ENCODE data around the gene CACNA1F.
A peak's percentile ranks its signal among the peaks of the same experiment; 100 is the strongest.

CACNA1F gene

GRCh38 chrX:49209434-49210251 is 23.5 kb downstream of the CACNA1F start:
- TF ChIP-seq POLR2AphosphoS5 (IDR thresholded peaks at IDR 0.05; ENCODE audit: low read depth) = no peak
- TF ChIP-seq SPI1 (IDR thresholded peaks at IDR 0.05; ENCODE audit: borderline replicate concordance, low read depth) = no peak
- TF ChIP-seq, protein P1, sequence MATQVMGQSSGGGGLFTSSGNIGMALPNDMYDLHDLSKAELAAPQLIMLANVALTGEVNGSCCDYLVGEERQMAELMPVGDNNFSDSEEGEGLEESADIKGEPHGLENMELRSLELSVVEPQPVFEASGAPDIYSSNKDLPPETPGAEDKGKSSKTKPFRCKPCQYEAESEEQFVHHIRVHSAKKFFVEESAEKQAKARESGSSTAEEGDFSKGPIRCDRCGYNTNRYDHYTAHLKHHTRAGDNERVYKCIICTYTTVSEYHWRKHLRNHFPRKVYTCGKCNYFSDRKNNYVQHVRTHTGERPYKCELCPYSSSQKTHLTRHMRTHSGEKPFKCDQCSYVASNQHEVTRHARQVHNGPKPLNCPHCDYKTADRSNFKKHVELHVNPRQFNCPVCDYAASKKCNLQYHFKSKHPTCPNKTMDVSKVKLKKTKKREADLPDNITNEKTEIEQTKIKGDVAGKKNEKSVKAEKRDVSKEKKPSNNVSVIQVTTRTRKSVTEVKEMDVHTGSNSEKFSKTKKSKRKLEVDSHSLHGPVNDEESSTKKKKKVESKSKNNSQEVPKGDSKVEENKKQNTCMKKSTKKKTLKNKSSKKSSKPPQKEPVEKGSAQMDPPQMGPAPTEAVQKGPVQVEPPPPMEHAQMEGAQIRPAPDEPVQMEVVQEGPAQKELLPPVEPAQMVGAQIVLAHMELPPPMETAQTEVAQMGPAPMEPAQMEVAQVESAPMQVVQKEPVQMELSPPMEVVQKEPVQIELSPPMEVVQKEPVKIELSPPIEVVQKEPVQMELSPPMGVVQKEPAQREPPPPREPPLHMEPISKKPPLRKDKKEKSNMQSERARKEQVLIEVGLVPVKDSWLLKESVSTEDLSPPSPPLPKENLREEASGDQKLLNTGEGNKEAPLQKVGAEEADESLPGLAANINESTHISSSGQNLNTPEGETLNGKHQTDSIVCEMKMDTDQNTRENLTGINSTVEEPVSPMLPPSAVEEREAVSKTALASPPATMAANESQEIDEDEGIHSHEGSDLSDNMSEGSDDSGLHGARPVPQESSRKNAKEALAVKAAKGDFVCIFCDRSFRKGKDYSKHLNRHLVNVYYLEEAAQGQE (IDR thresholded peaks at IDR 0.05; ENCODE audit: insufficient replicate concordance, low read depth) = no peak
- TF ChIP-seq, protein P2, sequence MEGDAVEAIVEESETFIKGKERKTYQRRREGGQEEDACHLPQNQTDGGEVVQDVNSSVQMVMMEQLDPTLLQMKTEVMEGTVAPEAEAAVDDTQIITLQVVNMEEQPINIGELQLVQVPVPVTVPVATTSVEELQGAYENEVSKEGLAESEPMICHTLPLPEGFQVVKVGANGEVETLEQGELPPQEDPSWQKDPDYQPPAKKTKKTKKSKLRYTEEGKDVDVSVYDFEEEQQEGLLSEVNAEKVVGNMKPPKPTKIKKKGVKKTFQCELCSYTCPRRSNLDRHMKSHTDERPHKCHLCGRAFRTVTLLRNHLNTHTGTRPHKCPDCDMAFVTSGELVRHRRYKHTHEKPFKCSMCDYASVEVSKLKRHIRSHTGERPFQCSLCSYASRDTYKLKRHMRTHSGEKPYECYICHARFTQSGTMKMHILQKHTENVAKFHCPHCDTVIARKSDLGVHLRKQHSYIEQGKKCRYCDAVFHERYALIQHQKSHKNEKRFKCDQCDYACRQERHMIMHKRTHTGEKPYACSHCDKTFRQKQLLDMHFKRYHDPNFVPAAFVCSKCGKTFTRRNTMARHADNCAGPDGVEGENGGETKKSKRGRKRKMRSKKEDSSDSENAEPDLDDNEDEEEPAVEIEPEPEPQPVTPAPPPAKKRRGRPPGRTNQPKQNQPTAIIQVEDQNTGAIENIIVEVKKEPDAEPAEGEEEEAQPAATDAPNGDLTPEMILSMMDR (IDR thresholded peaks at IDR 0.05; ENCODE audit: insufficient read depth, low read length) = no peak
- no peak for TF ChIP-seq GABPA (IDR thresholded peaks at IDR 0.05; ENCODE audit: low read depth)
- H3K27me3 ChIP-seq (ENCODE audit: insufficient read depth, poor library complexity, severe bottlenecking) = no peaks in the 10 kb centered on the region
- no peak overlapping the region for H3K27ac ChIP-seq (replicated peaks)
- DNase-seq (ENCODE audit: low read depth in 1 of 2, low spot score in 1 of 2) = peak in 1 of 2 experiments; percentile 27
- H3K4me3 ChIP-seq (replicated peaks; ENCODE audit: insufficient read depth, low read length) = no peak overlapping the region

DNA sequence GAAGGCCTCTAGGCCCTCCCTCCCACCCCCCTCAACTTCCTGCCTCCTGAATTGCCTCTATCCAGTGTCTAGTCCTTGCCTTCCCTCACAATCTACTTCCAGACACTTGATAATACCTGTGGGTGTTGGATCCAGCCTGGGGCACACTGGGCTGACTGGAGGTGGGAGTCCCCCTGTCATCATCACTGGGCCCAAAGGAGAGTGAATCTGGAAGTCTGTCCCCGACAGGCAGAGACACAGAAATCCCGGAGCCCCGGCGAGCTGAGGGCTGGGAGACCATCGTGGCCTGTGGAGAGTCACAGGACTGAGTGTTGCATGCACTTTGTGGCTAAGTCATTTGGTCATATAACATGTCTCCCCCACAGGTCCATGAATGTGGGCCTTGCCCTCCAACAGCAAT is 24.7 kb downstream of the CACNA1F start:
- Histone ChIP-seq H3K27me3 (ENCODE audit: insufficient read depth, poor library complexity, severe bottlenecking) (no peaks in the 10 kb centered on the region), H3K27ac (replicated peaks) (no peak overlapping the region), H3K4me3 (replicated peaks; ENCODE audit: insufficient read depth, low read length) (no peak overlapping the region)
- DNase-seq (ENCODE audit: low read depth in 1 of 2, low spot score in 1 of 2) = no peak
- no peak for TF ChIP-seq SPI1 (IDR thresholded peaks at IDR 0.05; ENCODE audit: borderline replicate concordance, low read depth)
- no peak for TF ChIP-seq POLR2AphosphoS5 (IDR thresholded peaks at IDR 0.05; ENCODE audit: low read depth)
- no peak for TF ChIP-seq GABPA (IDR thresholded peaks at IDR 0.05; ENCODE audit: low read depth)
- TF ChIP-seq, protein P2 (IDR thresholded peaks at IDR 0.05; ENCODE audit: insufficient read depth, low read length) = no peak
- TF ChIP-seq, protein P1 (IDR thresholded peaks at IDR 0.05; ENCODE audit: insufficient replicate concordance, low read depth) = no peak

DNA sequence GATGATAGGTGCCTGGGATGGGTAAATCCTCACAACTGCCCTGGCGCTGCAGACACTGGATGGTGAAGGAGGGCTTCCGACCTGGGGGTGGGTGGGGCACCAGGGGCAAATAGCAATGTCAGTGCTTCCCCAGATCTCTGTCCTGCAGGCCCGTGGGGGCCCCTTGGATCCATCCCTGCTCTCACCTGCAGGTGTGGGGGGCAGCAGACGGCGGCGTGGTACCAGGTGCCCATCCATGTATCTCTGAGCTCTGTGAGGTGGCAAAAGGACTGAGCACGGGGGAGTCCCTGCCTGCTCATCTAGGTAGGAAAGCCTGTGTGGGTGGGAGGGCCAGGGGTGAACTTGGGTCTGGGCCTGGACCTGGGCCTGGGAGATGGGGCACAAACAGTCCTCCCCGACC is 26.6 kb downstream of the CACNA1F start:
- no peak for TF ChIP-seq GABPA (IDR thresholded peaks at IDR 0.05; ENCODE audit: low read depth)
- TF ChIP-seq POLR2AphosphoS5 (IDR thresholded peaks at IDR 0.05; ENCODE audit: low read depth) = no peak
- no peak for TF ChIP-seq SPI1 (IDR thresholded peaks at IDR 0.05; ENCODE audit: borderline replicate concordance, low read depth)
- TF ChIP-seq, protein P1 (IDR thresholded peaks at IDR 0.05; ENCODE audit: insufficient replicate concordance, low read depth) = no peak
- TF ChIP-seq, protein P2 (IDR thresholded peaks at IDR 0.05; ENCODE audit: insufficient read depth, low read length) = no peak
- no peak overlapping the region for H3K4me3 ChIP-seq (replicated peaks; ENCODE audit: insufficient read depth, low read length)
- no peak overlapping the region for H3K27ac ChIP-seq (replicated peaks)
- no peaks in the 10 kb centered on the region for H3K27me3 ChIP-seq (ENCODE audit: insufficient read depth, poor library complexity, severe bottlenecking)
- DNase-seq (ENCODE audit: low read depth in 1 of 2, low spot score in 1 of 2) = no peak

All from HL-60 (cell line).